Endothelial cell of umbilical vein (primary cell): ENCODE data around the gene TTC13. TPM values are rescaled to one million over a fixed set of nuclear protein-coding genes. Genes with fewer than 3 reads are reported as not detected.

Experiments used
- BruUV-seq: library from RNA; stranded (reverse); fragments of 400-500 nt; replicated peaks from 2 replicates; lab custom pipeline; 2021; lab: Mats Ljungman, UMichigan
- CTCF ChIA-PET: fragments of 300-600, 350-600 bp; sonication (Branson Sonifier 250); formaldehyde crosslinking; loops from one replicate; lab custom pipeline; 2021; ENCODE audit warnings: antibody characterized with exemption, inconsistent platforms; lab: Charles Lee
- POLR2A ChIA-PET: fragments of 300-600, 350-600 bp; sonication (Branson Sonifier 250); formaldehyde crosslinking; loops from one replicate; lab custom pipeline; 2021; ENCODE audit warnings: antibody characterized with exemption, inconsistent platforms; lab: Charles Lee
- DNase-seq: peaks from one replicate; pipeline ENCODE4 v3.0.0-alpha.2; 2011; ENCODE audit warnings: low read depth, low spot score
- FAIRE-seq: peaks from 2 replicates; lab custom pipeline; 2011; peaks lifted over from hg19 to GRCh38; lab: Jason Lieb, UNC
- H2AFZ ChIP-seq: 2 replicates; pipeline ENCODE4 v1.6.0; 2012; ENCODE audit warnings: low read depth, low read length, control low read depth, inconsistent platforms
- H3K27ac ChIP-seq: 2 replicates; pipeline ENCODE4 v1.5.1; 2011; ENCODE audit warnings: low read depth, mild to moderate bottlenecking, control low read depth, low read length, moderate library complexity; ENCODE audit not compliant: insufficient read depth
- H3K27me3 ChIP-seq, 2 experiments: 2 replicates each; pipeline versions ENCODE4 v1.6.0 to v1.6.1; 2011; ENCODE audit warnings: low read length in 2 of 2, mixed read lengths in 1 of 2; ENCODE audit not compliant: control insufficient read depth in 2 of 2, insufficient read depth in 2 of 2
- H3K36me3 ChIP-seq, 2 experiments: 2 replicates in 1 of 2; 3 replicates in 1 of 2; pipeline ENCODE4 v1.5.1; 2011; ENCODE audit warnings: low read length in 2 of 2, mild to moderate bottlenecking in 1 of 2, moderate library complexity in 1 of 2; ENCODE audit not compliant: control insufficient read depth in 2 of 2, insufficient read depth in 2 of 2; ENCODE audit errors: extremely low read depth in 1 of 2
- H3K4me1 ChIP-seq: 3 replicates; pipeline ENCODE4 v1.5.1; 2011; ENCODE audit warnings: mild to moderate bottlenecking, low read length; ENCODE audit not compliant: control insufficient read depth, insufficient read depth; ENCODE audit errors: extremely low read depth
- H3K4me2 ChIP-seq: 2 replicates; pipeline ENCODE4 v1.6.1; 2011; ENCODE audit warnings: low read length, control low read depth, mixed read lengths; ENCODE audit not compliant: insufficient read depth
- H3K4me3 ChIP-seq, 3 experiments: fragments of 200-600 bp in 1 of 3; sonication (generic), shearing (Covaris generic) in 1 of 3; replicated peaks in 1 of 3; 2 replicates each; pipeline ENCODE4 v1.5.1; 2011 to 2016; ENCODE audit warnings: control low read depth in 3 of 3, low read length in 3 of 3, mild to moderate bottlenecking in 2 of 3, inconsistent platforms in 1 of 3, low read depth in 1 of 3, moderate library complexity in 1 of 3; ENCODE audit not compliant: insufficient read depth in 1 of 3
- H3K79me2 ChIP-seq: 2 replicates; pipeline ENCODE4 v1.6.0; 2012; ENCODE audit warnings: low read length, inconsistent platforms; ENCODE audit not compliant: control insufficient read depth, insufficient read depth
- H3K9ac ChIP-seq: replicated peaks from 2 replicates; pipeline ENCODE3; 2011; ENCODE audit warnings: low read length, control low read depth; ENCODE audit not compliant: insufficient read depth; ENCODE audit errors: extremely low read depth
- H3K9me1 ChIP-seq: replicated peaks from 3 replicates; pipeline ENCODE4 v1.6.0; 2011; ENCODE audit warnings: mild to moderate bottlenecking, low read length; ENCODE audit not compliant: control insufficient read depth, insufficient read depth; ENCODE audit errors: extremely low read depth
- H3K9me3 ChIP-seq: replicated peaks from 2 replicates; pipeline ENCODE4 v1.5.1; 2012; ENCODE audit warnings: low read length, inconsistent platforms; ENCODE audit not compliant: control insufficient read depth, insufficient read depth
- H4K20me1 ChIP-seq: replicated peaks from 2 replicates; pipeline ENCODE3; 2011; ENCODE audit warnings: mild to moderate bottlenecking, low read length; ENCODE audit not compliant: control insufficient read depth, insufficient read depth; ENCODE audit errors: extremely low read depth
- EZH2 ChIP-seq: IDR thresholded peaks from 2 replicates; pipeline ENCODE4 v1.6.1; 2012; ENCODE audit warnings: borderline replicate concordance, low read depth, mild to moderate bottlenecking, moderate library complexity, low read length, inconsistent platforms; ENCODE audit not compliant: severe bottlenecking
- FOS ChIP-seq: IDR thresholded peaks from 2 replicates; pipeline ENCODE4 v1.6.1; 2011; ENCODE audit warnings: mild to moderate bottlenecking, low read length, moderate library complexity, borderline replicate concordance; ENCODE audit not compliant: insufficient read depth
- GATA2 ChIP-seq: IDR thresholded peaks from 2 replicates; pipeline ENCODE4 v1.7.0; 2011; ENCODE audit warnings: low read depth, mild to moderate bottlenecking, moderate library complexity, mixed read lengths, low read length; ENCODE audit not compliant: insufficient read length, insufficient read depth
- JUN ChIP-seq: IDR thresholded peaks from 2 replicates; pipeline ENCODE4 v1.6.1; 2011; ENCODE audit warnings: borderline replicate concordance, low read depth; ENCODE audit not compliant: insufficient read length, insufficient read depth
- MYC ChIP-seq: IDR thresholded peaks from one replicate; pipeline ENCODE4 v1.6.1; 2011; ENCODE audit warnings: mild to moderate bottlenecking, low read depth, low read length
- POLR2A ChIP-seq: IDR thresholded peaks from 2 replicates; pipeline ENCODE4 v1.6.1; 2012; ENCODE audit warnings: low read depth, mild to moderate bottlenecking, control low read depth, low read length
- POLR2AphosphoS5 ChIP-seq: IDR thresholded peaks from 2 replicates; pipeline ENCODE4 v1.6.1; 2012; ENCODE audit warnings: low read depth, mild to moderate bottlenecking, control low read depth, low read length, moderate library complexity; ENCODE audit not compliant: insufficient read depth
- dilution Hi-C: fragments of 300-500 bp; cut with MboI; formaldehyde crosslinking; loops from one replicate; pipeline ENCODE4 v1.15.0; 2019; ENCODE audit warnings: low sequenced_read_pairs; ENCODE audit not compliant: extremely low pct_ligation_motif_present
- intact Hi-C: fragments of 100-400 bp; cut with micrococcal nuclease; formaldehyde crosslinking; loops from one replicate; pipeline ENCODE4 v1.10.0; 2022
- polyA plus RNA-seq, 4 experiments: library from polyadenylated mRNA; depleted of rRNA in 3 of 4; stranded (reverse) in 3 of 4; unstranded in 1 of 4; fragments of >200 nt; gene quantifications; 2 replicates each; pipeline versions ENCODE4 v1.2.1 to v1.2.3, GENCODE V29; 2011 to 2012; ENCODE audit warnings: missing spikeins in 1 of 4
- total RNA-seq: library from RNA; stranded (reverse); gene quantifications from 2 replicates; pipeline ENCODE4 v1.2.3, GENCODE V29; 2021
- TF ChIP-seq, protein P1 (sequence below), 2 donors: IDR thresholded peaks; 1 replicate in 1 of 2; 2 replicates in 1 of 2; pipeline ENCODE4 v1.5.1; 2011; ENCODE audit warnings: low read length in 2 of 2, mild to moderate bottlenecking in 2 of 2, moderate library complexity in 2 of 2, control low read depth in 1 of 2, inconsistent platforms in 1 of 2, low read depth in 1 of 2; ENCODE audit not compliant: insufficient read depth in 1 of 2; ENCODE audit errors: extremely low read depth in 1 of 2
- TF ChIP-seq, protein P2 (sequence below): IDR thresholded peaks from 2 replicates; pipeline ENCODE4 v1.6.1; 2011; ENCODE audit not compliant: insufficient read depth, insufficient read length

TTC13 gene
- total and polyA plus RNA-seq, 2 donors (not counting 3 experiments of a cell fraction or from before 2014, with no cell fraction given), result 8.8 to 23.9 TPM

DNA sequence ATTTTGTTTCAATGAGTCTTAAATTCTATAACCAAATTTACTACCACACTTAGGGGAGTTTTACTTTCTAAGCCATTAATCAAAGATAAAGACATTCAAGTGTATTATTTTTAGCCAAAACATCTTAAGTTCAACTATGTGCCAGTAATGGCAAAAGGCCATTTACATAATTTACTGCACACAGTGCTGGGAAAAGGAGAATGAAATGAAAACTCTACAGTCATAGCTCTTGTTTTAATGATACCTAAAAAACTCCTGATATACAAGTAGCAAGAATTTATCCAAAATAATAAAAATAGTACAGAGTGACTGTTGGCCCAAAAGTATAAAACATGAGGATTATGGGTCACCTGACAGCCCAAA lies 67.9 kb downstream of the TTC13 start:
- no peak for DNase-seq
- intact Hi-C loops (no loop called here), dilution Hi-C loops (no loop called here)
- no peaks in the 10 kb centered on the region for H3K79me2 ChIP-seq
- no peak overlapping the region for H3K4me3 ChIP-seq
- no TSS peak for BruUV-seq
- TF ChIP-seq JUN, result no peak
- TF ChIP-seq FOS, result no peak
- no peak for TF ChIP-seq GATA2
- TF ChIP-seq EZH2, result no peak
- TF ChIP-seq, protein P1, sequence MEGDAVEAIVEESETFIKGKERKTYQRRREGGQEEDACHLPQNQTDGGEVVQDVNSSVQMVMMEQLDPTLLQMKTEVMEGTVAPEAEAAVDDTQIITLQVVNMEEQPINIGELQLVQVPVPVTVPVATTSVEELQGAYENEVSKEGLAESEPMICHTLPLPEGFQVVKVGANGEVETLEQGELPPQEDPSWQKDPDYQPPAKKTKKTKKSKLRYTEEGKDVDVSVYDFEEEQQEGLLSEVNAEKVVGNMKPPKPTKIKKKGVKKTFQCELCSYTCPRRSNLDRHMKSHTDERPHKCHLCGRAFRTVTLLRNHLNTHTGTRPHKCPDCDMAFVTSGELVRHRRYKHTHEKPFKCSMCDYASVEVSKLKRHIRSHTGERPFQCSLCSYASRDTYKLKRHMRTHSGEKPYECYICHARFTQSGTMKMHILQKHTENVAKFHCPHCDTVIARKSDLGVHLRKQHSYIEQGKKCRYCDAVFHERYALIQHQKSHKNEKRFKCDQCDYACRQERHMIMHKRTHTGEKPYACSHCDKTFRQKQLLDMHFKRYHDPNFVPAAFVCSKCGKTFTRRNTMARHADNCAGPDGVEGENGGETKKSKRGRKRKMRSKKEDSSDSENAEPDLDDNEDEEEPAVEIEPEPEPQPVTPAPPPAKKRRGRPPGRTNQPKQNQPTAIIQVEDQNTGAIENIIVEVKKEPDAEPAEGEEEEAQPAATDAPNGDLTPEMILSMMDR (IDR thresholded peaks at IDR 0.05; ENCODE audit: extremely low read depth in 1 of 2, insufficient read depth in 1 of 2, low read depth in 1 of 2, low read length in 2 of 2), result no peak
- TF ChIP-seq, protein P2, sequence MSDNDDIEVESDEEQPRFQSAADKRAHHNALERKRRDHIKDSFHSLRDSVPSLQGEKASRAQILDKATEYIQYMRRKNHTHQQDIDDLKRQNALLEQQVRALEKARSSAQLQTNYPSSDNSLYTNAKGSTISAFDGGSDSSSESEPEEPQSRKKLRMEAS, result no peak
- no peak for TF ChIP-seq POLR2A
- TF ChIP-seq POLR2AphosphoS5, result no peak
- no peak for TF ChIP-seq MYC
- no peak overlapping the region for H3K9ac ChIP-seq
- H3K27me3 ChIP-seq, result no peaks in the 10 kb centered on the region
- no peak overlapping the region for H3K27ac ChIP-seq
- ChIA-PET POLR2A (no interaction called here), CTCF (interaction anchor here (1.4 to 1.5 kb wide), 2 partner anchors 14 to 181 kb away, joined by 3 to 4 read pairs; no protein-coding TSS in a partner anchor)
- H3K4me1 ChIP-seq, result peaks cover 2% of the 10 kb centered on the region
- H3K9me1 ChIP-seq, result no peaks in the 10 kb centered on the region
- no peaks in the 10 kb centered on the region for H3K9me3 ChIP-seq
- no peak overlapping the region for H2AFZ ChIP-seq
- no peaks in the 10 kb centered on the region for H4K20me1 ChIP-seq
- FAIRE-seq, result no peak
- H3K4me2 ChIP-seq, result no peak overlapping the region
- peaks cover 2 to 11% of the 10 kb centered on the region in 2 experiments for H3K36me3 ChIP-seq
